ENCODE measurements around the gene SKOR1. TPM values are rescaled to one million over a fixed set of nuclear protein-coding genes. Genes with fewer than 3 reads are reported as not detected.

The SKOR1 gene
- total and polyA plus RNA-seq, 2 experiments from 2014 or later, result 0.23 to 0.52 TPM

DNA sequence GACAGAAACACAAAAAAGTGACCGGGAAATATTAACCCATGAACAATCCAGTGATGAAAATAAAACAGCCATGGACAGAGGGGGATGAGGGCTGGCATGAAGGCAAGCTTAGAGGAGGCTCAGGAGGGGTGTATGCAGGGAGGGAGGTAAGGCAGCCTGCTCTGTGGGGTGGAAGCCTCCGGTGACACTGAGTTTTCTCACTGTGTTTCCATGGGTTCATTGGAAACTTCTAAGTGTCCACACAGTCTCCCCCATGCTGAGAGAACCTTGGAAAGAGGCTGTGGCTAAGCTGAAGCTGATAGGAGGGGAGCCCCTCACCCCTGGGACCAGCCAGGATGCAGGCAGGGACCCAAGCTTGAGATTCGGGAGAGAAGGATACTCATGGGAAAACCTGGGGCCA, 6.8 kb upstream of the SKOR1 start:
- Histone ChIP-seq H4K20me1 (ENCODE audit: insufficient read depth, poor library complexity, severe bottlenecking) (no peaks in the 10 kb centered on the region), H3K9me2 (replicated peaks; ENCODE audit: insufficient read depth) (no peaks in the 10 kb centered on the region), H3K27ac (no peak overlapping the region), H2AFZ (no peak overlapping the region), H3K4me3 (no peak overlapping the region), H3K4me2 (no peak overlapping the region), H3K9me3 (ENCODE audit: low read depth) (no peaks in the 10 kb centered on the region), H3K79me2 (no peaks in the 10 kb centered on the region), H3K27me3 (peaks cover 63% of the 10 kb centered on the region), H3K4me1 (ENCODE audit: insufficient read depth) (no peaks in the 10 kb centered on the region), H3K36me3 (replicated peaks; ENCODE audit: insufficient read depth, low read depth) (no peaks in the 10 kb centered on the region)
- no peak for DNase-seq (ENCODE audit: low spot score)
- TF ChIP-seq EZH2 (IDR thresholded peaks at IDR 0.05; ENCODE audit: borderline replicate concordance), result no peak
- TF ChIP-seq, protein P1, sequence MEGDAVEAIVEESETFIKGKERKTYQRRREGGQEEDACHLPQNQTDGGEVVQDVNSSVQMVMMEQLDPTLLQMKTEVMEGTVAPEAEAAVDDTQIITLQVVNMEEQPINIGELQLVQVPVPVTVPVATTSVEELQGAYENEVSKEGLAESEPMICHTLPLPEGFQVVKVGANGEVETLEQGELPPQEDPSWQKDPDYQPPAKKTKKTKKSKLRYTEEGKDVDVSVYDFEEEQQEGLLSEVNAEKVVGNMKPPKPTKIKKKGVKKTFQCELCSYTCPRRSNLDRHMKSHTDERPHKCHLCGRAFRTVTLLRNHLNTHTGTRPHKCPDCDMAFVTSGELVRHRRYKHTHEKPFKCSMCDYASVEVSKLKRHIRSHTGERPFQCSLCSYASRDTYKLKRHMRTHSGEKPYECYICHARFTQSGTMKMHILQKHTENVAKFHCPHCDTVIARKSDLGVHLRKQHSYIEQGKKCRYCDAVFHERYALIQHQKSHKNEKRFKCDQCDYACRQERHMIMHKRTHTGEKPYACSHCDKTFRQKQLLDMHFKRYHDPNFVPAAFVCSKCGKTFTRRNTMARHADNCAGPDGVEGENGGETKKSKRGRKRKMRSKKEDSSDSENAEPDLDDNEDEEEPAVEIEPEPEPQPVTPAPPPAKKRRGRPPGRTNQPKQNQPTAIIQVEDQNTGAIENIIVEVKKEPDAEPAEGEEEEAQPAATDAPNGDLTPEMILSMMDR (IDR thresholded peaks at IDR 0.05; ENCODE audit: poor library complexity), result no peak
- TF ChIP-seq EZH2phosphoT487 (IDR thresholded peaks at IDR 0.05; ENCODE audit: low read depth, severe bottlenecking, unreplicated experiment), result no peak
- 83% methylated on average over 3 of the region's 3 CpGs for WGBS (ENCODE audit: low lambda C conversion rate, missing lambda C conversion rate)

DNA sequence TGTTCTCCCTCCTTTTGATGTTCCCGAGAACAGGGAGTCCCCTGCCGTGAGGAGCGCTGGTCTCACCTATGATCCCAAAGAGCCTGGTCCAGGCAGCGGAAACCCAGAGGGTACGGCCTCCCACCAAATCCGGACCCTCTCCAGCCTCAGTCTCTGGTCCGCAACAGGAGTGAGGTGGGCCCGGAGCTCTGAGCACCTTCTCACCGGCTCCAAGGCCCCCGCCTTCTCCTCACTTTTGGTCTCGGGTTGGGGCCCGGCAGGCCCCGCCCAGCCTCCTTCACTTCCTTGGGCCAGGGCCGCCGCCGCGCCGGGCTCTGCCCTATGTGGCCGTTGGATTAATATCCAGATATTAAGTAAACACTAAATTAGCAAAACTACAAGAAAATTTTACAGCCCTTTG, 5.7 kb upstream of the SKOR1 start:
- Histone ChIP-seq H3K4me1 (ENCODE audit: insufficient read depth) (no peaks in the 10 kb centered on the region), H3K9me2 (replicated peaks; ENCODE audit: insufficient read depth) (no peaks in the 10 kb centered on the region), H2AFZ (no peak overlapping the region), H3K4me2 (no peak overlapping the region), H3K36me3 (replicated peaks; ENCODE audit: insufficient read depth, low read depth) (no peaks in the 10 kb centered on the region), H4K20me1 (ENCODE audit: insufficient read depth, poor library complexity, severe bottlenecking) (no peaks in the 10 kb centered on the region), H3K79me2 (no peaks in the 10 kb centered on the region), H3K9me3 (ENCODE audit: low read depth) (no peaks in the 10 kb centered on the region), H3K27me3 (peaks cover 74% of the 10 kb centered on the region), H3K27ac (no peak overlapping the region), H3K4me3 (no peak overlapping the region)
- TF ChIP-seq EZH2phosphoT487 (IDR thresholded peaks at IDR 0.05; ENCODE audit: low read depth, severe bottlenecking, unreplicated experiment), result no peak
- TF ChIP-seq, protein P1 (IDR thresholded peaks at IDR 0.05; ENCODE audit: poor library complexity), result no peak
- no peak for TF ChIP-seq EZH2 (IDR thresholded peaks at IDR 0.05; ENCODE audit: borderline replicate concordance)
- 41% methylated on average over 19 of the region's 19 CpGs for WGBS (ENCODE audit: low lambda C conversion rate, missing lambda C conversion rate)
- no peak for DNase-seq (ENCODE audit: low spot score)

DNA sequence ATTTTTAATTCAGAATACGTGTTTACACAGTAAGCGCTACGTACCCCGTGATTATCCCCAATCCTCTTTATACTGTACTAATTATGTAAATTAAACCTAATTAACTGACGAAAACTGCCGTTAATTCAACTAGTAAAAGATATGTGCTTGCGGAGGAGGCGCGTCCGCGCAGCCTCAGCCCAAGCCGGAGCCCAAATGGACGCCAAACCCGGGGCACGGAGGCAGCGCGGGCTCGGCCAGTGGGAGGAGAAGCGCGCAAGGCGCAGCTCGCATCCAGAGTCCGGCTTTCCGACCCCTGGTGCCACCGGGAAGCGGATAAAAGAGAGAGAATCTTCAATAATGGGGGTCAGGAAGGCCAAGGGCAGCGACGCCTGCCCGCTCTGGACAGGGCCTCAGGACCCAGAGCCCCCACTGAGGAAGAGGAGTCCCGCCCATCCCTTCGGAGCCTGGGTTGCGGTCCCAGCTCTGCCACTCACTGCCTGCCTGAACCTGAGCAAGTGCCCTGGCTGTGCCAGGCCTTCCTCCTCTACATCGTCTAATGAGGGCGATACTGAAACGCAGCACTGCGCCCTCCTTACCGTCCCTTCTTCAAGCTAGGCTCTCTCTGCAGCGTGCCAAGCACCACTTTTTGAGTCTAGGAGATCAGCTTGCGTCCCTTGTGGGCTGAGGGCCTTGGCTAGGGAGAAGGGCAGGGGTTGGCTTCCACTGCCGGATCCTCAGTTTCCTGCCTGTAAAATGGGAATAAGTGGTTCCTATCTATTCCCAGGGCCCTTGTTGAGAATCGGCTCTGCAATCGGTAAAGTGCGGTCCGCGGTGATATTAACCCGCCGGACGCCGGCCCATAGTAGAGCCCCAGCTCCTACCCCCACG, 5.0 kb upstream of the SKOR1 start:
- WGBS (ENCODE audit: low lambda C conversion rate, missing lambda C conversion rate), result 25% methylated on average over 50 of the region's 50 CpGs
- no peak for DNase-seq (ENCODE audit: low spot score)
- Histone ChIP-seq H3K36me3 (replicated peaks; ENCODE audit: insufficient read depth, low read depth) (no peaks in the 10 kb centered on the region), H3K4me1 (ENCODE audit: insufficient read depth) (peaks cover 5% of the 10 kb centered on the region), H2AFZ (no peak overlapping the region), H3K9me2 (replicated peaks; ENCODE audit: insufficient read depth) (no peaks in the 10 kb centered on the region), H3K27me3 (peaks cover 80% of the 10 kb centered on the region), H3K9me3 (ENCODE audit: low read depth) (no peaks in the 10 kb centered on the region), H3K4me2 (no peak overlapping the region), H4K20me1 (ENCODE audit: insufficient read depth, poor library complexity, severe bottlenecking) (no peaks in the 10 kb centered on the region), H3K27ac (no peak overlapping the region), H3K4me3 (no peak overlapping the region), H3K79me2 (no peaks in the 10 kb centered on the region)
- TF ChIP-seq EZH2phosphoT487 (IDR thresholded peaks at IDR 0.05; ENCODE audit: low read depth, severe bottlenecking, unreplicated experiment) (no peak), EZH2 (IDR thresholded peaks at IDR 0.05; ENCODE audit: borderline replicate concordance) (peak; percentile 54)
